ENCODE results near the gene RTL10. TPM values are rescaled to one million over a fixed set of nuclear protein-coding genes. Genes with fewer than 3 reads are reported as not detected.

RTL10 gene
- total RNA-seq, 1 experiment from 2014 or later, result 24.4 TPM

- H4K8ac ChIP-seq (replicated peaks; ENCODE audit: insufficient read length, low read depth, low read length), result no peak overlapping the region
- H2BK20ac ChIP-seq (ENCODE audit: low read depth, low read length, poor library complexity, severe bottlenecking), result no peak overlapping the region
- H2BK120ac ChIP-seq (ENCODE audit: low read depth, low read length, poor library complexity, severe bottlenecking), result no peak overlapping the region
- no peak for TF ChIP-seq CTCF (conservative IDR thresholded peaks at IDR 0.05)
- H2BK5ac ChIP-seq (ENCODE audit: insufficient read length, low read length), result no peak overlapping the region
- Mint-ChIP-seq H3K4me1 (peaks cover 31 to 36% of the 10 kb centered on the region in 2 experiments), H3K27ac (no peak overlapping the region; a peak in 2 of 7 replicates), H3K9me3 (no peaks in the 10 kb centered on the region; a peak in 1 of 5 replicates), H3K27me3 (ENCODE audit: low read depth) (no peaks in the 10 kb centered on the region), H3K36me3 (ENCODE audit: insufficient read depth in 1 of 3, low read depth in 3 of 3) (peaks cover 37 to 59% (median 53%) of the 10 kb centered on the region in 3 experiments; a peak in 6 of 7 replicates), H3K4me3 (no peak overlapping the region)
- H3K27me3 ChIP-seq (ENCODE audit: insufficient read depth, low read length), result no peaks in the 10 kb centered on the region
- no peak overlapping the region for H3K9ac ChIP-seq (ENCODE audit: extremely low read depth, insufficient read length, low read length)
- WGBS (ENCODE audit: extremely low coverage, insufficient read length, low lambda C conversion rate), result no CpG with 5 or more reads among the region's 7 CpGs
- H3K79me1 ChIP-seq (ENCODE audit: insufficient read depth, low read depth, low read length, poor library complexity, severe bottlenecking), result peaks cover 10% of the 10 kb centered on the region
- no peak overlapping the region for H3K56ac ChIP-seq (ENCODE audit: insufficient read length, low read depth, low read length)
- H3K9me3 ChIP-seq (ENCODE audit: control insufficient read depth, low read depth, low read length), result no peaks in the 10 kb centered on the region
- H3K79me2 ChIP-seq (ENCODE audit: insufficient read depth, low read length), result peaks cover 8% of the 10 kb centered on the region; the same call in 1 of the 2 replicates
- DNase-seq, result no peak
- no peak overlapping the region for H2AFZ ChIP-seq (ENCODE audit: low read length)
- no peak overlapping the region for H3K4me2 ChIP-seq (ENCODE audit: insufficient read depth, insufficient read length, low read length)
- H3K27ac ChIP-seq (ENCODE audit: insufficient read length, low read depth, low read length), result no peak overlapping the region
- H3K4ac ChIP-seq (ENCODE audit: low read depth, low read length), result no peak overlapping the region
- no peak overlapping the region for H3K23ac ChIP-seq (ENCODE audit: insufficient read length, low read depth, low read length)
- no peak overlapping the region for H3K18ac ChIP-seq (ENCODE audit: insufficient read length, low read depth, low read length)
- H4K20me1 ChIP-seq (ENCODE audit: control insufficient read depth, insufficient read depth, insufficient read length), result no peaks in the 10 kb centered on the region
- no peak overlapping the region for H2BK15ac ChIP-seq (ENCODE audit: low read depth, low read length)
- no peak overlapping the region for H2AK5ac ChIP-seq (ENCODE audit: insufficient read length, low read length)
- no peak overlapping the region for H4K5ac ChIP-seq (ENCODE audit: insufficient read length, low read depth, low read length)
- H3K14ac ChIP-seq (ENCODE audit: insufficient read depth, low read length), result no peak overlapping the region
- H3T11ph ChIP-seq (ENCODE audit: low read length), result no peak overlapping the region
- no peak overlapping the region for H4K91ac ChIP-seq (ENCODE audit: insufficient read length, low read depth, low read length)
- H2BK12ac ChIP-seq (ENCODE audit: insufficient read length, low read depth, low read length), result no peak overlapping the region
- H3K4me1 ChIP-seq (ENCODE audit: insufficient read depth, low read length), result no peaks in the 10 kb centered on the region; the same call in 1 of the 2 replicates
- H3K23me2 ChIP-seq (ENCODE audit: insufficient read length, low read depth, low read length, poor library complexity, severe bottlenecking), result no peaks in the 10 kb centered on the region
Observed at GRCh38 chr22:19848298-19849224, 6.1 kb downstream of the RTL10 start.

All from H9 (cell line).